A549 (cell line): ENCODE measurements around the gene PIGV. TPM values are rescaled to one million over a fixed set of nuclear protein-coding genes. Genes with fewer than 3 reads are reported as not detected.

Experiments
- ATAC-seq, 2 experiments: fragments of 200-7000 bp in 1 of 2; fragments of >200 bp in 1 of 2; cut with Nextera tagmentation in 1 of 2; cut with Tn5 transposase in 1 of 2; 3 replicates each; pipeline versions ENCODE4 v1.8.0 to v1.9.1; 2018 to 2020; ENCODE audit warnings: mild to moderate bottlenecking in 1 of 2, moderate library complexity in 1 of 2
- CTCF ChIA-PET: fragments of 300-600 bp; sonication (Branson Sonifier 250); formaldehyde crosslinking; extraction: SDS; loops from one replicate; lab custom pipeline; 2021; ENCODE audit warnings: antibody characterized with exemption, inconsistent platforms; lab: Yijun Ruan, JAX
- POLR2A ChIA-PET: fragments of 350-600 bp; formaldehyde crosslinking; extraction: SDS; loops from one replicate; lab custom pipeline; 2021; ENCODE audit warnings: antibody characterized with exemption, inconsistent platforms; lab: Yijun Ruan, JAX
- DNase-seq, 2 experiments: peaks; one replicate each; pipeline versions ENCODE4 v3.0.0 to v3.0.0-alpha.2; 2011 to 2016; ENCODE audit warnings: low read depth in 1 of 2, low spot score in 1 of 2
- FAIRE-seq: peaks from 2 replicates; lab custom pipeline; 2011; peaks lifted over from hg19 to GRCh38; lab: Jason Lieb, UNC
- H3K27ac ChIP-seq, 2 experiments: fragments of >200 bp; sonication (Bioruptor Twin); formaldehyde crosslinking; 3 replicates each; pipeline ENCODE4 v1.5.1; 2016 to 2017
- H3K4me1 ChIP-seq: fragments of >200 bp; sonication (Bioruptor Twin); formaldehyde crosslinking; 3 replicates; pipeline ENCODE4 v1.6.1; 2016
- H3K4me2 ChIP-seq: fragments of >200 bp; sonication (Bioruptor Twin); formaldehyde crosslinking; 3 replicates; pipeline ENCODE4 v1.6.1; 2016
- H3K4me3 ChIP-seq: fragments of >200 bp; sonication (Bioruptor Twin); formaldehyde crosslinking; 3 replicates; pipeline ENCODE4 v1.5.1; 2016
- H3K9me3 ChIP-seq: fragments of >200 bp; sonication (Bioruptor Twin); formaldehyde crosslinking; 3 replicates; pipeline ENCODE4 v1.6.1; 2016
- BCL3 ChIP-seq: fragments of >200 bp; sonication (Bioruptor Twin); formaldehyde crosslinking; IDR thresholded peaks from 3 replicates; pipeline ENCODE4 v1.6.1; 2016
- BHLHE40 ChIP-seq: IDR thresholded peaks from 2 replicates; pipeline ENCODE4 v1.6.1; 2012; ENCODE audit warnings: low read depth, low read length, inconsistent platforms
- CEBPB ChIP-seq, 2 experiments: fragments of >200 bp in 1 of 2; sonication (Bioruptor Twin) in 1 of 2; formaldehyde crosslinking in 1 of 2; IDR thresholded peaks; 2 replicates each; pipeline ENCODE4 v1.6.1; 2012 to 2016
- CHD2 ChIP-seq: fragments of 150-350 bp; IDR thresholded peaks from 2 replicates; pipeline ENCODE4 v1.6.1; 2014; ENCODE audit warnings: low read length; ENCODE audit not compliant: partially characterized antibody
- EHF ChIP-seq: fragments of 250-450 bp; sonication (Bioruptor Pico); IDR thresholded peaks from 2 replicates; pipeline ENCODE4 v1.5.0; 2020; ENCODE audit warnings: mild to moderate bottlenecking
- EP300 ChIP-seq, 2 experiments: fragments of >200 bp; sonication (Bioruptor Twin); formaldehyde crosslinking; IDR thresholded peaks; 2 replicates in 1 of 2; 3 replicates in 1 of 2; pipeline ENCODE4 v1.6.1; 2016 to 2017
- ESRRA ChIP-seq: fragments of 150-350 bp; IDR thresholded peaks from 2 replicates; pipeline ENCODE4 v1.6.1; 2014; ENCODE audit warnings: mild to moderate bottlenecking, low read length, borderline replicate concordance
- FOSB ChIP-seq: fragments of 250-450 bp; sonication (Bioruptor Pico); IDR thresholded peaks from 2 replicates; pipeline ENCODE4 v1.5.0; 2020; ENCODE audit warnings: mild to moderate bottlenecking, moderate library complexity
- HMGXB4 ChIP-seq: fragments of 250-450 bp; sonication (Bioruptor Pico); IDR thresholded peaks from 2 replicates; pipeline ENCODE4 v1.5.0; 2021; ENCODE audit warnings: mild to moderate bottlenecking, moderate library complexity, borderline replicate concordance
- HOXA7 ChIP-seq: fragments of 250-450 bp; sonication (Bioruptor Pico); IDR thresholded peaks from 2 replicates; pipeline ENCODE4 v1.5.0; 2020; ENCODE audit warnings: mild to moderate bottlenecking, moderate library complexity
- HOXB13 ChIP-seq: fragments of 250-450 bp; sonication (Bioruptor Pico); IDR thresholded peaks from 2 replicates; pipeline ENCODE4 v1.5.0; 2020; ENCODE audit warnings: low read depth, mild to moderate bottlenecking, moderate library complexity
- JUN ChIP-seq, 2 experiments: fragments of >200 bp; sonication (Bioruptor Twin); formaldehyde crosslinking; IDR thresholded peaks; 2 replicates in 1 of 2; 3 replicates in 1 of 2; pipeline ENCODE4 v1.6.1; 2016 to 2017
- KDM1A ChIP-seq: fragments of 200-600 bp; sonication (generic); IDR thresholded peaks from 2 replicates; pipeline ENCODE4 v1.6.1; 2016; ENCODE audit warnings: low read depth, mild to moderate bottlenecking
- MAZ ChIP-seq: fragments of 150-350 bp; IDR thresholded peaks from 2 replicates; pipeline ENCODE4 v1.6.1; 2014; ENCODE audit warnings: antibody characterized with exemption, low read depth, low read length, borderline replicate concordance
- MYC ChIP-seq: IDR thresholded peaks from 2 replicates; pipeline ENCODE4 v1.6.1; 2012; ENCODE audit warnings: mild to moderate bottlenecking, inconsistent platforms, low read length, improper control_type of control experiment, borderline replicate concordance
- NR3C1 ChIP-seq: fragments of >200 bp; sonication (Bioruptor Twin); formaldehyde crosslinking; IDR thresholded peaks from 3 replicates; pipeline ENCODE4 v1.6.1; 2017
- PBX3 ChIP-seq: IDR thresholded peaks from 2 replicates; pipeline ENCODE4 v1.6.1; 2012
- POLR2A ChIP-seq: IDR thresholded peaks from 2 replicates; pipeline ENCODE4 v1.6.1; 2012; ENCODE audit warnings: mild to moderate bottlenecking, low read length
- RARB ChIP-seq: fragments of 250-450 bp; sonication (Bioruptor Pico); IDR thresholded peaks from 2 replicates; pipeline ENCODE4 v1.8.0; 2021; ENCODE audit warnings: mild to moderate bottlenecking, moderate library complexity
- REST ChIP-seq: fragments of 200-600 bp; sonication (generic); IDR thresholded peaks from 2 replicates; pipeline ENCODE4 v1.6.1; 2016; ENCODE audit warnings: antibody characterized with exemption, mild to moderate bottlenecking, moderate library complexity
- RNF2 ChIP-seq: fragments of 200-600 bp; sonication (generic); IDR thresholded peaks from 2 replicates; pipeline ENCODE4 v1.6.1; 2016; ENCODE audit warnings: low read depth, mild to moderate bottlenecking, antibody characterized with exemption, moderate library complexity, borderline replicate concordance
- SMC3 ChIP-seq: fragments of >200 bp; sonication (Bioruptor Twin); formaldehyde crosslinking; IDR thresholded peaks from 3 replicates; pipeline ENCODE4 v1.6.1; 2018; ENCODE audit warnings: inconsistent platforms
- SREBF2 ChIP-seq: fragments of 450-650 bp; IDR thresholded peaks from 2 replicates; pipeline ENCODE4 v1.6.1; 2014; ENCODE audit warnings: mild to moderate bottlenecking, moderate library complexity
- USF2 ChIP-seq: fragments of 450-650 bp; IDR thresholded peaks from 2 replicates; pipeline ENCODE4 v1.6.1; 2014; ENCODE audit warnings: antibody characterized with exemption
- WGBS: methylation state at CpG from one replicate; pipeline ENCODE4 v1.1.6; 2017; ENCODE audit errors: missing lambda C conversion rate; 5-methylcytosine and 5-hydroxymethylcytosine counted together
- polyA plus RNA-seq, 4 experiments: library from polyadenylated mRNA; depleted of rRNA in 3 of 4; stranded (reverse); fragments of >200 nt; fragmentation: RNase III in 1 of 4; extraction: RNeasy Plus Mini Kit Qiagen cat#74134 plus additional on column Dnase treatment in 1 of 4; gene quantifications; 2 replicates in 3 of 4; 3 replicates in 1 of 4; pipeline ENCODE4 v1.2.3, GENCODE V29; 2011 to 2017
- TF ChIP-seq, protein P1 (sequence below): IDR thresholded peaks from 2 replicates; pipeline ENCODE4 v1.6.1; 2012; ENCODE audit warnings: low read depth, borderline replicate concordance

The PIGV gene
- polyA plus RNA-seq, 2 of the 4 experiments (the other 2 are of a cell fraction), result 7.0 to 16.2 TPM

DNA sequence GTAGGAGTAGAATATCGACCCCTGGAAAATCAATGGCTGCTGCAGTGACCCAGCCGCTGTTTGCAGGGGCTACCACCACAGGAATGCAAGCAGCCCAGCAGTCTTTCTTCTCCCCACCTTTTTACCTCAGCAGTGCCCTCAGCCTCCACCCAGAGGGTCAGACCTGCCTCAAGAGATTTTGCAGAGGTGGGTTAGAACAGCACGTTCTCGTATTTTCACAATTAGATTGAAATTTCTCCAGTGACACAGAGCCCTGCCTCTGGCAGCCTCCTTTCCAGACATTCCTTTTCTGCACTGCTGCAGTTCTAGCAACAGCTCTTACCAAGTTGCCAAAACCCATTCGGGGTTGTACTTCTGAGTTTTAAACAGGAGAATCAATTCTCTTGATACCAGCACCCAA lies 38.3 kb upstream of the PIGV start:
- POLR2A ChIA-PET, result no interaction called here
- FAIRE-seq, result no peak

GRCh38 chr1:26750428-26750827 lies 37.3 kb upstream of the PIGV start:
- CTCF ChIA-PET, result interaction anchor here (0.6 to 1.8 kb wide), 2 partner anchors 39 to 189 kb away, joined by 3 to 4 read pairs; no protein-coding TSS in a partner anchor
- POLR2A ChIA-PET, result no interaction called here
- TF ChIP-seq ESRRA, result no peak
- no peak for TF ChIP-seq CEBPB (IDR thresholded peaks at IDR 0.05)
- TF ChIP-seq POLR2A, result no peak
- TF ChIP-seq REST, result no peak
- TF ChIP-seq EP300 (IDR thresholded peaks at IDR 0.05), result no peak
- TF ChIP-seq, protein P1, sequence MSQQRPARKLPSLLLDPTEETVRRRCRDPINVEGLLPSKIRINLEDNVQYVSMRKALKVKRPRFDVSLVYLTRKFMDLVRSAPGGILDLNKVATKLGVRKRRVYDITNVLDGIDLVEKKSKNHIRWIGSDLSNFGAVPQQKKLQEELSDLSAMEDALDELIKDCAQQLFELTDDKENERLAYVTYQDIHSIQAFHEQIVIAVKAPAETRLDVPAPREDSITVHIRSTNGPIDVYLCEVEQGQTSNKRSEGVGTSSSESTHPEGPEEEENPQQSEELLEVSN, result no peak
- TF ChIP-seq KDM1A, result no peak
- no peak for TF ChIP-seq PBX3
- no peak for TF ChIP-seq SMC3
- no peak for TF ChIP-seq RARB
- no peak for TF ChIP-seq FOSB
- TF ChIP-seq EHF (CRISPR knock-in tag), result no peak
- TF ChIP-seq BHLHE40, result no peak
- TF ChIP-seq MYC, result no peak
- TF ChIP-seq JUN (IDR thresholded peaks at IDR 0.05), result no peak
- TF ChIP-seq SREBF2, result no peak
- TF ChIP-seq BCL3, result no peak
- no peak for TF ChIP-seq HMGXB4
- Histone ChIP-seq H3K4me2 (no peak overlapping the region), H3K9me3 (no peaks in the 10 kb centered on the region), H3K27ac (no peak overlapping the region), H3K4me1 (no peaks in the 10 kb centered on the region), H3K4me3 (no peak overlapping the region)
- ATAC-seq (peak in 1 of 2 experiments; percentile 37; a peak in 2 of 6 replicates), FAIRE-seq (no peak), DNase-seq (no peak)
- 100% methylated on average over 1 of the region's 1 CpG for WGBS

More for the DNA sequence above, 38.3 kb upstream of the PIGV start:
- H3K9me3 ChIP-seq, result no peaks in the 10 kb centered on the region
- no peak for DNase-seq
- H3K4me3 ChIP-seq, result no peak overlapping the region
- 83% methylated on average over 5 of the region's 5 CpGs for WGBS
- TF ChIP-seq CHD2 (no peak), MAZ (no peak), HOXB13 (CRISPR knock-in tag) (no peak), FOSB (no peak), HOXA7 (CRISPR knock-in tag) (no peak), NR3C1 (no peak), RNF2 (no peak), USF2 (no peak)
- TF ChIP-seq, protein P1, result no peak
- CTCF ChIA-PET, result interaction anchor here (1.8 kb wide), 1 partner anchor 40 kb away, joined by 4 read pairs; no protein-coding TSS in a partner anchor
- peaks cover 2% of the 10 kb centered on the region; the same call in 1 of the 3 replicates for H3K4me1 ChIP-seq
- no peak overlapping the region for H3K4me2 ChIP-seq
- ATAC-seq, result no peak
- H3K27ac ChIP-seq, result no peak overlapping the region
